ENCODE data around the gene COPS7B. TPM values are rescaled to one million over a fixed set of nuclear protein-coding genes. Genes with fewer than 3 reads are reported as not detected.

The COPS7B gene
- total and polyA plus RNA-seq, 4 donors, result 12.1 to 42.0 (median 30.7) TPM

- Histone ChIP-seq H3K27ac (ENCODE audit: low read depth in 1 of 2, low read length in 2 of 2) (no peak overlapping the region), H3K4me3 (ENCODE audit: low read length in 2 of 2) (no peak overlapping the region), H3K27me3 (ENCODE audit: control insufficient read depth in 1 of 2, insufficient read depth in 2 of 2, low read length in 1 of 2) (no peaks in the 10 kb centered on the region), H3K36me3 (ENCODE audit: control insufficient read depth in 1 of 2, insufficient read depth in 2 of 2, low read length in 1 of 2) (no peaks in the 10 kb centered on the region), H3K4me1 (ENCODE audit: control insufficient read depth in 1 of 2, insufficient read depth in 2 of 2, low read length in 2 of 2) (no peaks in the 10 kb centered on the region), H3K9me3 (ENCODE audit: control insufficient read depth, low read length) (no peaks in the 10 kb centered on the region)
- ATAC-seq (ENCODE audit: low FRiP score), result no peak
- 88 to 91% methylated on average over 2 of the region's 2 CpGs for WGBS, 2 donors
- DNase-seq, result no peak
- intact Hi-C loops (cut with DNase I), result no loop called here
These were observed 34.2 kb upstream of the COPS7B start for GRCh38 chr2:231752061-231752460.

GRCh38 chr2:231761735-231762134 is 24.5 kb upstream of the COPS7B start:
- Histone ChIP-seq H3K36me3 (ENCODE audit: control insufficient read depth in 1 of 2, insufficient read depth in 2 of 2, low read length in 1 of 2) (no peaks in the 10 kb centered on the region), H3K4me3 (ENCODE audit: low read length in 2 of 2) (no peak overlapping the region), H3K27me3 (ENCODE audit: control insufficient read depth in 1 of 2, insufficient read depth in 2 of 2, low read length in 1 of 2) (no peaks in the 10 kb centered on the region), H3K9me3 (ENCODE audit: control insufficient read depth, low read length) (no peaks in the 10 kb centered on the region), H3K4me1 (ENCODE audit: control insufficient read depth in 1 of 2, insufficient read depth in 2 of 2, low read length in 2 of 2) (no peaks in the 10 kb centered on the region), H3K27ac (ENCODE audit: low read depth in 1 of 2, low read length in 2 of 2) (no peak overlapping the region)
- WGBS, 2 donors, result 91 to 95% methylated on average over 2 of the region's 2 CpGs
- ATAC-seq (ENCODE audit: low FRiP score) (no peak), DNase-seq (no peak)
- intact Hi-C loops (cut with DNase I), result no loop called here

- Histone ChIP-seq H3K9me3 (ENCODE audit: control insufficient read depth, low read length) (no peaks in the 10 kb centered on the region), H3K27me3 (ENCODE audit: control insufficient read depth in 1 of 2, insufficient read depth in 2 of 2, low read length in 1 of 2) (no peaks in the 10 kb centered on the region), H3K4me3 (ENCODE audit: low read length in 2 of 2) (no peak overlapping the region), H3K4me1 (ENCODE audit: control insufficient read depth in 1 of 2, insufficient read depth in 2 of 2, low read length in 2 of 2) (no peaks in the 10 kb centered on the region), H3K36me3 (ENCODE audit: control insufficient read depth in 1 of 2, insufficient read depth in 2 of 2, low read length in 1 of 2) (no peaks in the 10 kb centered on the region), H3K27ac (ENCODE audit: low read depth in 1 of 2, low read length in 2 of 2) (no peak overlapping the region)
- intact Hi-C loops (cut with DNase I), result no loop called here
- DNase-seq (no peak), ATAC-seq (ENCODE audit: low FRiP score) (no peak)
These were observed 22.1 kb upstream of the COPS7B start for GRCh38 chr2:231764124-231764523.

- intact Hi-C loops (cut with DNase I), result no loop called here
- no peaks in the 10 kb centered on the region for H3K9me3 ChIP-seq (ENCODE audit: control insufficient read depth, low read length)
- H3K27ac ChIP-seq (ENCODE audit: low read depth in 1 of 2, low read length in 2 of 2), result no peak overlapping the region
- no peak for DNase-seq
- H3K36me3 ChIP-seq (ENCODE audit: control insufficient read depth in 1 of 2, insufficient read depth in 2 of 2, low read length in 1 of 2), result no peaks in the 10 kb centered on the region
- H3K4me1 ChIP-seq (ENCODE audit: control insufficient read depth in 1 of 2, insufficient read depth in 2 of 2, low read length in 2 of 2), result no peaks in the 10 kb centered on the region
- no peaks in the 10 kb centered on the region for H3K27me3 ChIP-seq (ENCODE audit: control insufficient read depth in 1 of 2, insufficient read depth in 2 of 2, low read length in 1 of 2)
- 86 to 87% methylated on average over 4 of the region's 4 CpGs for WGBS, 2 donors
- no peak overlapping the region for H3K4me3 ChIP-seq (ENCODE audit: low read length in 2 of 2)
- no peak for ATAC-seq (ENCODE audit: low FRiP score)
These were observed 21.5 kb upstream of the COPS7B start for GRCh38 chr2:231764760-231765159.

- Histone ChIP-seq H3K27me3 (ENCODE audit: control insufficient read depth in 1 of 2, insufficient read depth in 2 of 2, low read length in 1 of 2) (no peaks in the 10 kb centered on the region), H3K4me1 (ENCODE audit: control insufficient read depth in 1 of 2, insufficient read depth in 2 of 2, low read length in 2 of 2) (no peaks in the 10 kb centered on the region), H3K4me3 (ENCODE audit: low read length in 2 of 2) (no peak overlapping the region), H3K27ac (ENCODE audit: low read depth in 1 of 2, low read length in 2 of 2) (no peak overlapping the region), H3K36me3 (ENCODE audit: control insufficient read depth in 1 of 2, insufficient read depth in 2 of 2, low read length in 1 of 2) (no peaks in the 10 kb centered on the region), H3K9me3 (ENCODE audit: control insufficient read depth, low read length) (no peaks in the 10 kb centered on the region)
- ATAC-seq (ENCODE audit: low FRiP score) (no peak), DNase-seq (no peak)
- intact Hi-C loops (cut with DNase I), result no loop called here
These were observed 20.7 kb upstream of the COPS7B start for GRCh38 chr2:231765496-231765929.

- ATAC-seq (ENCODE audit: low FRiP score) (no peak), DNase-seq (no peak)
- WGBS, 2 donors, result 90 to 91% methylated on average over 6 of the region's 6 CpGs
- H3K4me3 ChIP-seq (ENCODE audit: low read length in 2 of 2), result no peak overlapping the region
- no peak overlapping the region for H3K27ac ChIP-seq (ENCODE audit: low read depth in 1 of 2, low read length in 2 of 2)
- no peaks in the 10 kb centered on the region for H3K36me3 ChIP-seq (ENCODE audit: control insufficient read depth in 1 of 2, insufficient read depth in 2 of 2, low read length in 1 of 2)
- intact Hi-C loops (cut with DNase I), result no loop called here
- no peaks in the 10 kb centered on the region for H3K4me1 ChIP-seq (ENCODE audit: control insufficient read depth in 1 of 2, insufficient read depth in 2 of 2, low read length in 2 of 2)
- H3K27me3 ChIP-seq (ENCODE audit: control insufficient read depth in 1 of 2, insufficient read depth in 2 of 2, low read length in 1 of 2), result no peaks in the 10 kb centered on the region
- no peaks in the 10 kb centered on the region for H3K9me3 ChIP-seq (ENCODE audit: control insufficient read depth, low read length)
These were observed 16.8 kb upstream of the COPS7B start for GRCh38 chr2:231769170-231770136.

- no peaks in the 10 kb centered on the region for H3K9me3 ChIP-seq (ENCODE audit: control insufficient read depth, low read length)
- intact Hi-C loops (cut with DNase I), result loop anchor here (5.0 to 10.0 kb wide), 2 partner anchors 168 to 176 kb away; no protein-coding TSS in a partner anchor
- no peaks in the 10 kb centered on the region for H3K27me3 ChIP-seq (ENCODE audit: control insufficient read depth in 1 of 2, insufficient read depth in 2 of 2, low read length in 1 of 2)
- DNase-seq (peak in 1 of 2 donors; percentile 48), ATAC-seq (ENCODE audit: low FRiP score) (peak; percentile 4)
- peak overlapping the region; percentile 39 to 93 for H3K4me3 ChIP-seq (ENCODE audit: low read length in 2 of 2)
- 8 to 9% methylated on average over 49 to 51 of the region's 51 CpGs for WGBS, 2 donors
- H3K27ac ChIP-seq (ENCODE audit: low read depth in 1 of 2, low read length in 2 of 2), result no peak overlapping the region
- no peaks in the 10 kb centered on the region for H3K36me3 ChIP-seq (ENCODE audit: control insufficient read depth in 1 of 2, insufficient read depth in 2 of 2, low read length in 1 of 2)
- H3K4me1 ChIP-seq (ENCODE audit: control insufficient read depth in 1 of 2, insufficient read depth in 2 of 2, low read length in 2 of 2), result peaks cover 0 to 2% of the 10 kb centered on the region in 2 donors
These were observed 5.9 kb upstream of the COPS7B start for GRCh38 chr2:231780123-231780908.

GRCh38 chr2:231780909-231781797 is 5.1 kb upstream of the COPS7B start, which contains the start of gene PDE6D:
PDE6D (minus strand) TSS chr2:231781282; CDS start chr2:231781114, 168 bp downstream.
- ATAC-seq (ENCODE audit: low FRiP score) (peak; percentile 98), DNase-seq (peak; percentile 99)
- 1% methylated on average over 59 to 67 of the region's 67 CpGs for WGBS, 2 donors
- intact Hi-C loops (cut with DNase I), result loop anchor here (5.0 to 10.0 kb wide), 2 partner anchors 169 to 176 kb away; no protein-coding TSS in a partner anchor
- H3K36me3 ChIP-seq (ENCODE audit: control insufficient read depth in 1 of 2, insufficient read depth in 2 of 2, low read length in 1 of 2), result no peaks in the 10 kb centered on the region
- H3K27ac ChIP-seq (ENCODE audit: low read depth in 1 of 2, low read length in 2 of 2), result peak within 1 kb of the TSS in 1 of 2 donors; percentile 81
- no peaks in the 10 kb centered on the region for H3K9me3 ChIP-seq (ENCODE audit: control insufficient read depth, low read length)
- peak within 1 kb of the TSS; percentile 86 to 93 for H3K4me3 ChIP-seq (ENCODE audit: low read length in 2 of 2)
- H3K27me3 ChIP-seq (ENCODE audit: control insufficient read depth in 1 of 2, insufficient read depth in 2 of 2, low read length in 1 of 2), result no peaks in the 10 kb centered on the region
- H3K4me1 ChIP-seq (ENCODE audit: control insufficient read depth in 1 of 2, insufficient read depth in 2 of 2, low read length in 2 of 2), result peaks cover 2 to 5% of the 10 kb centered on the region in 2 donors
